Posterior vena cava (tissue), 2 donors: ENCODE data around the gene MUC4. TPM values are rescaled to one million over a fixed set of nuclear protein-coding genes. Genes with fewer than 3 reads are reported as not detected.
"Not testable (repeated sequence)": the region's sequence is repeated elsewhere in the genome, so short reads cannot be mapped to it uniquely, and the experiment has no call there.

Experiments used
- DNase-seq: peaks from one replicate; pipeline ENCODE4 v3.0.0-alpha.2; 2020; ENCODE audit warnings: low spot score
- intact Hi-C, 2 donors: fragments of 100-400 bp; cut with DNase I; formaldehyde crosslinking; loops; one replicate each; pipeline versions ENCODE4 v1.14.1 to v1.14.2; 2022 to 2023
- total RNA-seq, 2 donors: library from RNA; stranded (reverse); fragmentation: NEBNext Ultra II Directional; extraction: Animal tissue kit (Norgen Biotek cat#: 25700); gene quantifications; one replicate each; pipeline ENCODE4 v1.2.1, GENCODE V29; 2021
- donor health status: DM: yes; HTN: yes; CAD: no.
- donor health status: DM: yes; HTN: yes; CAD: no.

MUC4 gene
- total RNA-seq, 2 donors from 2014 or later, result not detected

DNA sequence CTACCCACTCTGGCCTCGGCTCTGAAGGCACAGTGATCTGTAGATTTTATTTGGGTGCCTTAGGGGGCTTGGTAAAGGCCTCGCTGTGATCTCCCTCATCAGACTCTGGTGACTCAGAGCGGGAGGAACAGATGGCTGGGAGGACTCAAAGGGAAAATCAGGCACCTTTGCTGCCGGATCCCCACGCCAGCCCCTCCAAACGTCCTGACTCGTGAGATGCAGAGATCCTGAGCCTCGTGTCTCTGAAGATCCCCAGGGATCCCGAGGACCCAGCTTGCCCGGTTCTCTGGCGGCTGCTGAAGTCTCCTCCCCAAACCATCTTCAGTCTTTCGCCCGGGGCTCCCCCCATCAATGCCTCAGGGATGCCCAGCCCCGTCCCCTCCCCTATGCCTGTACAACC, 58.1 kb downstream of the MUC4 start:
- intact Hi-C loops, result no loop called here
- DNase-seq, result peak; percentile 52

DNA sequence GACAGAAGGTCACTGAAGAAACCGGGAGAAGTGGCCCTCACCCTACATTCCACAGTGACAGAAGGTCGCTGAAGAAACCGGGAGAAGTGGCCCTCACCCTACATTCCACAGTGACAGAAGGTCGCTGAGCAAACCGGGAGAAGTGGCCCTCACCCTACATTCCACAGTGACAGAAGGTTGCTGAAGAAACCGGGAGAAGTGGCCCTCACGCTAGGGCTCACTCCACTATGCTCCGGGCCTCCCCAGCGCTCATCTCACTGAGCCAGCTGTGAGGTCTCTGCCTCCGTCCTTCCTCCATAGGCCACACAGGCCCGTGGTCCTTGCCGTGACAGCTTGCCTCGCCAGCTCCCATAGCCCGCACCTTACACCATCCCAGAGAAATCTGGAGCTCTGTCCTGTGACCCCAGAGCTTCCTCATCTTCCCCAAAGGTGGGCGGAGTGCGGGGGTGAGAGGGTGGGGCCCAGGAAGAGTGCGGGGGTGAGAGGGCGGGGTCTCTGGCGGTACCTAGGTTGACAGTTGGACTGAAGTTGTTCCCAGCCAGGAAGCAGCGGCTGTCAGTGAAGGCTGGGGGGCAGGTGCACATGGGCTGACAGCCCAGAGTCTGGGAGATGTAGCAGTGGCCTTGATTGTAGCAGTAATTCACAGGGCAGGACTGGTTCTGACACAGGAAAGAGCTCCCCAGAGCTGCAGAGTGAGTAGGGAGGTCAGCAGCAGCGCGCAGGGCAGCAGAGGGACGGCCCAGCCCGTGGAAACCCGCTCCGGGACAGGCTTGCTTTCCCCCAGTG, 59.0 kb downstream of the MUC4 start:
- peak; percentile 61 for DNase-seq
- intact Hi-C loops, result no loop called here

DNA sequence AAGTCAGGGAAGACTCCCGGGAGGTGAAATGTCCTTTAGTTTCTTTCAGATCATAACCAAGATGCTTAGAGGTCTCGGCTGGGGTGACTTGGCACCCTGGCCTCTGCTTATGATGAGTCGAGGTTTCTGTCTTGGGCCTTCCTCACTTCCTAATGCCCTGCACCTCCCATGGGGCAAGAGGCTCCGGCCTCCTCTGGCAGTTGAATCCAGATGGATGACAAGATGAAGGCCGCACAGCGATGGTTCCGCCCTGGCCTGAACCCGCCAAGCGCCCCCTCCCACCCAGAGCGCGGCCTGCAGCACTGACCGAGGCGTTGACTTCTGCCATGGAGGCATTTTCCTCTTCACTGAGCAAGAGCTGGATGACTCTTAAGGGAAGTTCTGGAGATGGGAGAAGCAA, 59.7 kb downstream of the MUC4 start:
- intact Hi-C loops, result no loop called here
- DNase-seq, result peak; percentile 76

DNA sequence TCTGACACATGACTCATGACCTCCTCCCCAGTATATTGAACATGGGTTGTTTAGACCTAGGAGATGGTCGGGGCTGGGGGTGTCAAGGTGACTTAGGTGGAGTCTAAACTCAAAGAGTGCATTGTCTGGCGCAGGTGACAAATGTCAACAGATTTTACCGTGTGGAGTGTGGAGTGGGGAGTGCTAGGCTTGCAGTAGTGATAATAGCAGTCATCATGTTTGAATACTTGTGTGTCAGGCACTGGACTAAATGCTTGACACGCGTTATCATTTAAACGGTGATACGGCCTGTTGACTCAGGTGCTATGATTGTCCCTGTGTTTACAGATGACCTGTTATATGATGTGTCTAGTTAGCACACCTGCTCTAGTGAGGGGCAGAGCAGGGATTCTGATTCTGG, 60.2 kb downstream of the MUC4 start:
- peak; percentile 32 for DNase-seq
- intact Hi-C loops, result no loop called here

DNA sequence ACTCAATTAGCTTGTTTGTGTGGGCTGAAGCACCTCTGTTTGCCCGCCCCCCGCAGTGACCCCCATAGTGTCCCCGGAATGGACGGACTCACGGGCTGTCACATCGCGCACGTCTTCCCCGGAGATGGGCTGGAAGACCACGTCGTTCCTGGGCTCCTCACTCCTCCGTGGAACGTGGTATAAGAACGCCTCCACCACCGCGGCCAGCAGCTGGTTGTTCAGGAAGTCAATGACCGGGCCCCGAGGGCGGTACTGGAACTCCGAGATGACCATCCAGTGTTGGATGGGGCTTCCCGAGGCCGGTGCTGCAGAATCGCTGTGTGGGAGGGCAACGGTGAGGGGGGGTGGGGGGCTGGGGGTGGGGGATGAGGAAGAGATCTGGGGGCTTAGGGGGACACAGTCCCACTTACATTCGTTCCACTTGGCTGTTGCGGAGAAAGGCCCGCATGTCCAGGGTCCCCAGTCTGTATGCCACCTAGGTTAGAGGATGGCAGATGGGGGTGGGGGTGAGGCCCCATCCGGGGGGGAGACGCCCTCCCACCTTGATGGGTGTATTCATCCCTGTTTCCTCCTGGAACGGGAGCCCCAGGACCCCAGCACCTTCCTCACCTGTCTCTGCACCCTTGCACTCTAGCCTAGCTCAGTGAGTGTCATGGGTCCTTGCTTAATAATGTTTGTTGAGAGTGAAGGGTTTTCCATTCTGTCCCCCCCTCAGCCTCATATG, 60.8 kb downstream of the MUC4 start:
- intact Hi-C loops, result no loop called here
- DNase-seq, result peak; percentile 80

DNA sequence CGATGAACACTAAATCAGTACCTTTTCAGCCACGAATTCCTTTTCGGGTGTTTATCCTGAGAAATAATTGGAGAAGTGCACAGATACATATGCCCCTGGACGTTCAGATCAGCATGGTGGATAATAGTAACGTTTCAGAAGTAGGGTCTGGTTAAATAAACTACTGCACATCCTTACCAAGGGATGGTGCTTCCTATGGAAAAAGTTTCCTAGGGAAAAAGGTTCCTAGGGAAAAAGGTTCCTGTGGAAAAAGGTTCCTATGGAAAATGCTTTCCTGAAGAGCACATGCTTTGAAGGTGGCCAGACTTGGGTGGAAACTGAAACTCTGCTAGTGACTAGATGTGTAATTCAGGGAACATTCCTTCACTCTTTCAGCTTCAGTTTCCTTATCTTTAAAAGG, 62.6 kb downstream of the MUC4 start:
- intact Hi-C loops, DNase-seq: not testable (repeated sequence)

DNA sequence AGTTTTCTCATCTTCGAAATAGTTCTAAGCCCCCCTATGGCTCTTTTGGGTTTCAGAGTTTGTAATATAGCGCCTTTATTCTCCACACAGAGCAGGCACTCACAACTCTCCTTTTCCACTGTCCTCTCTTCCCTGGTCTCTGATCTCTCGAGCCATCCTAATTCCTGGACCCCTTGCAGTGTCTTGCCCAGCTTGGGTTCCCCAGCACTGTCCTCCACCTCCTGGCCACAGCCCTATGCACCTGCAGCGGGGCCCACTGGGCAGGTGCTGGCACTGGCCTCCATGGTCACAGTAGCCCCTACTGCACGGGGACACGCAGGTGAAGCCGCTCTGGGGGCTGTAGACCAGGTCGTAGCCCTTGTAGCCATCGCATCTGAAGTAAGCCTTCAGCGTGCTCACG, 63.1 kb downstream of the MUC4 start:
- intact Hi-C loops, result no loop called here
- DNase-seq, result no peak

DNA sequence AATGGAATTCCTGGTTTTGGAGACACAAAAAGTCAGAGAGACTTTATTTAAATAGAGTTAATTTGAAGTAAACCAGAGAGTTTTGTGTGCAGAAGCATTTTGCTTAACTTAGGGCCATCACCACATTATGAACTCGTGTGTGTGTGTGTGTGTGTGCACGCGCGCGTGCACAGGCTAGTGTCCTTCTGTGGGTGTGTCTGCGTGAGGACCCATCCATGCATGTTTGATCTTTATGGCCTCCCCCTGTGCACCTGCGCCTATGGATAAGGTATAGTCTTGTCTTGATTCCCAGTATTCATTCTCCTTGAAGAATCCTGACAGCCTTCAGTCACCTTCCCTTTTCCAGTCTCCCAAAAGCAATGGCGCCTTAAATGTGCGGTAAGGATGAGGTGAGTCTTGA, 65.0 kb downstream of the MUC4 start:
- intact Hi-C loops, result no loop called here
- no peak for DNase-seq

DNA sequence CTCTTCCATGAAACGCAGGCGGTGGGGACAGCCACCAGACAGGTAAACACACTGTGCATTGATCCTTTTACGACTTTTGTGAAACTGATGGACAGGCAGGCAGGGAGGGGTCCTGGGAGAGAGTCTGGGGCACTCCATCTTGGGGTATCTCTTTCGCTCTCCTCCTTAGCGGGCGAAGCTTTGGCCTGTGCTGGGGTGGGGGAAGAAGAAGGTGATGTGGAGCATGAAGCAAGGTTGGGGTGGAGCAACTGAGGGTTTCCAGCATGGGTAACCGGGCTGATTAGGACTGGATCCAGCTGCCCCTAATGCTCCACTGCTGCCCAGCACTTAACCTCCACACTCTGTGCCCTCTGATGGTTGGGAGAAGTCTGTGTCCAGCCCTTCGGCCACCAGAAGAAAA, 65.4 kb downstream of the MUC4 start:
- DNase-seq, result no peak

DNA sequence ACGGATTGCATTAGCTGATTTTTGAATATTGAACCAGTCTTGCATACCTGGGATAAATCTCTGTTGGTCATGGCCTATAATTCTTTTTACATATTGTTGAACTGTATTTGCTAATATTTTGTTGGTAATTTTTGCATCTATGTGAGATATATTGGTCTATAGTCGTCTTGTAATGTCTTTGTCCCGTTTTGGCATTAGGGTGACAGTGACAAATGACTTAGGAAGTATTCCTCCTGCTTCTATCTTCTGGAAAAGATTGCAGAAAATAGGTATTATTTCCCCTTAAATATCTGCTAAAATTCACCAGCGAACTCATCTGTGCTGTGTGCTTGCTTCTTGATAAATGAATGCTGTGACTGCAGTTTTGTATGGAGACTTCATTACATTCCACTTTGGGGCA, 67.3 kb downstream of the MUC4 start:
- intact Hi-C loops, result no loop called here
- no peak for DNase-seq

More for the DNA sequence above, 65.4 kb downstream of the MUC4 start:
- intact Hi-C loops, result no loop called here

DNA sequence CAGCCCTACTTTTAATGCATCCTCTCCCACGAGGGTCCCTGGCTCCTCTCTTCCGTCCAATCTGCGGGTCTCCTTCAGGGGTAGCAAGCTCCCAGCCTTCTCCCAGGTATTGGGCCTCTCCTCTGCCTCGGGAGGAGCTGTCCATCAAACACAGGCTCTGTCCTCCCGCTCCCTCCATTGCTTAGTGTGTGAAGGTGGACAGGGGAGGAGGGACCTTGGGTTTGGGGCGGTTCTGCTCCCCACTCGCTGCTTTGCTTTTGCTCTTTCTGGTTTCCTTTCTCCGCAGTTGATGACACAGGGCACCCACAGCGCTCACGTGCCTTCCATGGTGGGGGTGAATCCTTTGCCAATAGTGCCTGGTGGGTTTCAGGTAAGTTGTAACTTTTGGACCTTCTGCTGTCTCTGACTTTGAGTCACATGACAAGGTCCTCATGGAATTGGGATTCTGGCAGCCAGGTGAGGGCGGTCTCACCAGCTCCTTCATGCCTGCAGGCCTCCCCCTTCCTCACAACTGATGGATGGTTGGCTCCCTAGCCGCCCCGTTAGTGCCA, 72.1 kb downstream of the MUC4 start:
- intact Hi-C loops, result no loop called here
- peak; percentile 60 for DNase-seq

DNA sequence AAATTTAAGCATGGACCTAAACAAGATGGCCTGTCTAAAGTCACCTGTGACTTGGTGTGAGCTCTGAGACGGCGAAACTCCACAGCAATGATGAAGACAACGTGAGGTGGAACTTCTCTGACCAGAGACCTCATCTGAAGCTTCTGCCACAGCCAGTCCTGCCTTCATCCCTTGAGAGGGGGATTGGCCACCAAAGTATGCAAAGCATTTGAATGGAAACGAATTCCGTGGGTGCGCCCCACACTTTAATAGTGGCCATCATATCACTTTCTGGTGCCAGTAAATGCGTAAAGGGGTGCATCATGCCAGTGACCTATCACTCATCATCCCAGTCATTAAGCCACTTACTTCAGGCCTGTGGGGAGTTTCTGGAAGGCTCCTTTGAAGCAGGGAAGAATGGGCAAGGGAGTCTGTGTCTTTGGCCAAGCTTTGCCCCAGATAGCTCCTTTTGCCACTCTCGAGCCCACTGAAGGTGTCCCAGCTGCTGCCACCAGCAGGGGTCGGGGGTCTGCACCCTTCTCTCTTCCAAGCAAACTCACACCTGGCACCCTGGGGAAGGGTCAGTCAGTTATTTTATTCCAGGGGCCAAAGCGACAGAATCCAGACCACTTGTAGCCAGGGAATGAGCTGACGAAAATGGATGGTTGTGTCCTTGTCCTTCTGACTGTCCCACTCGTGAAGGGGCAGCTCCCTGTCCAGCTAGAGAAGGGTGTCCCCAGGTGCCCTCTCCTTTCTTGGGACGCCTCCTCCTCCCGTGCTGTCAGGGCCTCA, 73.3 kb downstream of the MUC4 start:
- intact Hi-C loops, result no loop called here
- DNase-seq, result peak; percentile 76

DNA sequence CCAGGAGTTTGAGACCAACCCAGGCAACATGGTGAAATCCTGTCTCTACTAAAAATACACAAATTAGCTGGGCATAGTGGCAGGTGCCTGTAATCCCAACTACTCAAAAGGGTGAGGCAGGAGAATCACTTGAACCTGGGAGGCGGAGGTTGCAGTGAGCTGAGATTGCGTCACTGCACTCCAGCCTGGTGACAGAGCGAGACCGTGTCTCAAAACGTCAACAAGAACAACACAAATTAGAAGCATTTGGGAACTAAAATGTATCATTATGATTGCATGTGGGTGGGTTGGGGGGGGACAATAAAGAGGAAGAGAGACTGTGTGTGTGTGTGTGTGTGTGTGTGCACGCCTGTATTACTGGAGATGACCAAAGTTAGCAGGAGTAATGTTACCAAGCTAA, 73.9 kb downstream of the MUC4 start:
- DNase-seq, intact Hi-C loops: not testable (repeated sequence)

DNA sequence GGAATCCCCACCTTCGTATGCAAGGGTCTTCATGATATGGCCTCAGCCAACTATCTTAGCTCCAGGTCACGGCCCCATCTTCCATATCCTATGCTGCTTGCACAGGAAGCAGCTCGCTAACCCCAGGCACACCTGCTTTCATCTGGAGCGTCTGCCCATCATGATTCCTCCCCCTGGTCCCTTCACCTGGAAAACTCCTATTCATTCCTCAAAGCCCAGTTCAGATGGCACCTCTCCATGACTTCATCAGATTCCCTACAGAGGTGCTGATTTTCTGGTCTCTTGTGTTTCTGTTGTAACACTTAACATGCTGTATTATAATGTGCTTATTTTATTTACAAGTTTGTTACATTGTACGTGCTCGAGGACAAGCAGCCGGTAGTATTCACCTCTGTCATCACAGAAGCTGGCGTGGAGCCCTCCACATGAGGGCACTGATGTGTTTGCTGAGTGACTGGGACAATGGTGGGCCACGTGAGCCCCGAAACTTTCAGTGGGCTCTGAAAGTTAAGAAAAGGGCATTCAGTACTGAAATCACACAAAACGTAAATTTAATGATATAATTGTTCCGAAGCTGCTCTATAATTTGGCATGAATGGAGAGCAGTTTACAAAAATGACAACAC, 74.8 kb downstream of the MUC4 start:
- DNase-seq, result no peak

DNA sequence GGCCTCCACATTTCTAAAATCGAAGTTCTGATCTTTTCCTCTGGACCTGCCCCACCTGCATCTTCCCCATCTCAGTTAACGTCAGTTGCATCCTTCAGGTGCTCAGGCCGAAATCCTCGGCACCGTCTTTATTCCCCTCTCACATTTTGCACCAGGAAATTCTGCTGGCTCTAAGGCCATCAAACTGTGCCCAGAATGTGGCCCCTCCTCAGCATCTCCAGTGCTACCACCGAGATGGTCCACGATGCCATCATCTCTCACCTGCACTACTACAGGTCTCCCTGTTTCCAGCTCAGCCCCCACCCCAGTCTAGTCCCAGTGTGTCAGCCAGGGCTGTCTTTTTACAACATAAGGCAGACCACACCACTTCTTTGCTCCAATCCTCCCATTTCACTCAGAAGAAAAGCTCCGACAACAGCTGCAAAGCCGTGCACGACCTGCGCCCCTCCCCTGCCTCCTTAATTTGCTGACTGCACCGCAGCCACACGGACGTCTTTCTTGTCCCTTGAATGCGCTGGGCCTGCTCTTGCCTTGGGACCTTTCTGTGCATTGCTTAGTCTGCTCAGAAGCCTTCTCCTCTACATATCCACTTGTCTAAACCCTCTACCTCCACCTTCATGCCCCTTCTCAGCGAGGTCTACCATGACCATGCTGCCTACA, 76.6 kb downstream of the MUC4 start:
- intact Hi-C loops, result no loop called here

More for the DNA sequence above, 74.8 kb downstream of the MUC4 start:
- intact Hi-C loops, result no loop called here

DNA sequence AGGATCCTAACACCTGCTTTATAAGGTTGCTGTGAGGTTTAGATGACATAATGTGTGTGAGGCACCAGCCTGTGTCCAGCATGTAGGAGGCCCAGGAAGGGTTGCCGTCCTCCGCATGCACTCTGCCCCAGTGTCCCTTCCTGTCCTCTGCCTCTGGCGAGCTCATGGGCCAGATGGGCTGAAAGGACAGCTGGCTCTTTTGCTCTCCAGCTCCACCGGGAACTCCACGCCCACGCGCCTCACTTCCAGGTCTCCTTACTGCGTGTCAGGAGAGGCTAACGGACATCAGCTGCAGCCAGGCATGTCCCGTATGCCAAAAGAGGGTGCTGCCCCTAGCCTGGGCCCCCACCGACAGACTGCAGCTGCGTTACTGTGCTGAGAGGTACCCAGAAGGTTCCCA, 78.8 kb downstream of the MUC4 start:
- DNase-seq, result no peak

More for the DNA sequence above, 76.6 kb downstream of the MUC4 start:
- DNase-seq, result no peak

DNA sequence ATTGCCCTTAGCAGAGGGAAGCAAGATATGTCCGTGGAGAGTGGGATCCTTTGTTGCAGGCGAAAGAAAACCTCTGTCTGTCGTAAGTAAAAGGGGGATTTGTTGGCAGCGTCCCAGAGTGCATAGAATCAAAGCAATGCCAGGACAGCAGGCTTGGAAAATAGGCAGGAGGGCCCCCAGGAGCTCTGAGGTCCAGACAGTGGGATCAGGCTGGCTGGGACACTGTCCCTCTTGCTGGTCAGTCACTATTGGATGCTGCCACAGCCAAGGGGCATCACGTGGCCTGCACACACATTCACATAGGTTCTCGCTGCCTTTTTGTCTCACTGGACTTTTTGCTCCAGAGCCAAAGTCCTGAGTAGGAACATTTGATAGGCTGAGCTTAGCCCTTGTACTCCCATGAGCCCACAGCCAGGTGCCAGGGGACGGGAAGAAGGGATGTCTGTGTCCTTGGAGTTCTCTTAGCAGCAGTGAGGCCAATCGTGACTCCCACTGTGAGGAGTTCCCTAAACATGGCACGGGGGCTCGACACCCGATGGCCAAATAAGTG, 80.3 kb downstream of the MUC4 start:
- peak; percentile 72 for DNase-seq

More for the DNA sequence above, 78.8 kb downstream of the MUC4 start:
- intact Hi-C loops, result no loop called here

DNA sequence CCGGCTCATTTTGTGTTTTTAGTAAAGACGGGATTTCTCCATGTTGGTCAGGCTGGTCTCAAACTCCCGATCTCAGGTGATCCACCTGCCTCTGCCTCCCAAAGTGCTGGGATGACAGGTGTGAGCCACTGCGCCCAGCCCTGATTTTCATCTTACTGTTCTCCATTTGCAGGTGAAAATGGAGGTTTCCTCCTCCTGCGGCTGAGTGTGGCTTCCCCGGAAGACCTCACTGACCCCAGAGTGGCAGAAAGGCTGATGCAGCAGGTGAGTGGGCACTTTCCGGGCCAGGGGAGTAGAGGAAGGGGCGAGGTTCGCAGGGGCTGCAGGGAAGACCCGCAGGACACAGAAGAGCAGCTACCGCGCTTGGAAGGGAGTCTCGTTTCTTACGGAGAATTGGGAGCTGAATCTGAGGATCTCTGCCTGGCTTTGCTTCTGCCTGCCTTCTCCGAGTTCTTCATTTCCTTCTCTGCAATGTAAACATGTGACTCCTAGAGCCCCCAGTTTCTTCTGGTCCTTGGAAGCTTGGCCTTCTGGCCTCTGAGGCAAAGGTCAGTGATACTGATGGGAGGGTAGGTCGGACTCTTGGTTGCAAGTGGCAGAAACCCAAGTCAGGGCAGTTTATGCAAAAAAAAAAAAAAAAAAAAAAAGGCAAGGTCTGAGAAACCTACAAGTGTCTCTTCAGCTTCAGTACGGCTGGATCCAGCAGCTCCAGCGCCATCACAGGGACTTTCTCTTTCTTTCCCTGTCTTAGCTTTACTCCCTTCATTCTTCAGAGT, 82.1 kb downstream of the MUC4 start:
- intact Hi-C loops, result no loop called here
- peak; percentile 77 for DNase-seq

More for the DNA sequence above, 80.3 kb downstream of the MUC4 start:
- intact Hi-C loops, result no loop called here
